Pancreas (tissue), 10 donors: ENCODE results near the gene WDR38. TPM values are rescaled to one million over a fixed set of nuclear protein-coding genes. Genes with fewer than 3 reads are reported as not detected.

ENCODE experiments used
- ATAC-seq, 4 donors: fragments of 200-7000 bp; cut with Tn5 transposase; one replicate each; pipeline versions ENCODE4 v1.8.0 to v1.9.1; 2020; ENCODE audit warnings: mild to moderate bottlenecking in 4 of 4, moderate library complexity in 4 of 4
- DNase-seq, 6 donors: peaks; one replicate each; pipeline ENCODE4 v3.0.0-alpha.2; 2020
- FAIRE-seq: peaks from 2 replicates; lab custom pipeline; 2012; peaks lifted over from hg19 to GRCh38; lab: Jason Lieb, UNC
- H3K27ac ChIP-seq, 4 donors: fragments of 200-600 bp; sonication (generic); 1 replicate in 3 of 4; 2 replicates in 1 of 4; pipeline versions ENCODE4 v1.5.0 to v1.8.0; 2020
- H3K27me3 ChIP-seq, 4 donors: fragments of 200-600 bp; one replicate each; pipeline ENCODE4 v1.8.0; 2021
- H3K36me3 ChIP-seq, 3 donors: fragments of 200-600 bp; sonication (generic) in 1 of 3; one replicate each; pipeline versions ENCODE4 v1.5.0 to v1.8.0; 2020 to 2021
- H3K4me1 ChIP-seq, 3 donors: fragments of 200-600 bp; one replicate each; pipeline ENCODE4 v1.8.0; 2021
- H3K4me3 ChIP-seq, 4 donors: fragments of 200-600 bp; sonication (generic) in 2 of 4; one replicate each; pipeline versions ENCODE4 v1.5.0 to v1.8.0; 2020 to 2021
- H3K9me3 ChIP-seq, 4 donors: fragments of 200-600 bp; one replicate each; pipeline ENCODE4 v1.8.0; 2021
- WGBS, 2 donors: extraction: QIAGEN DNeasy Blood & Tissue Kit; methylation state at CpG; one replicate each; pipeline ENCODE4 v1.1.7; 2013; 5-methylcytosine and 5-hydroxymethylcytosine counted together
- intact Hi-C, 3 donors: fragments of 100-400 bp; cut with DNase I; formaldehyde crosslinking; loops; one replicate each; pipeline versions ENCODE4 v1.11.1 to v1.14.2; 2022
- polyA plus RNA-seq, 2 donors: library from polyadenylated mRNA; stranded (reverse); fragments of 200-250 nt; gene quantifications; one replicate each; pipeline ENCODE4 v1.2.3, GENCODE V29; 2013
- total RNA-seq, 6 donors: library from RNA; stranded (reverse); fragmentation: NEBNext Ultra II Directional in 4 of 6; extraction: Animal tissue kit (Norgen Biotek cat#: 25700) in 4 of 6; gene quantifications; one replicate each; pipeline versions ENCODE4 v1.2.1 to v1.2.4, GENCODE V29; 2021 to 2023
- TF ChIP-seq, protein P1 (sequence below), 4 donors: fragments of 200-600 bp; sonication (generic) in 3 of 4; IDR thresholded peaks; one replicate each; pipeline versions ENCODE4 v1.5.0 to v1.8.0; 2021; ENCODE audit warnings: antibody characterized with exemption in 4 of 4
- donor health status: healthy with polysubstance abuse.
- donor health status: DM: no; HTN: no; CAD: no; lungs with moderate emphysema.
- donor health status: DM: no; HTN: no; CAD: no.
- donor health status: control.
- donor health status: control.
- donor health status: Bipolar disorder and iron deficiency.
- donor health status: DM: yes; HTN: yes; CAD: no.
- donor health status: DM: no; HTN: no; CAD: no.
- donor health status: DM: no; HTN: no; CAD: no.
- donor health status: DM: yes; HTN: yes; CAD: no.

The WDR38 gene
- total and polyA plus RNA-seq, 8 donors: 0.13 TPM; not detected in 7

DNA sequence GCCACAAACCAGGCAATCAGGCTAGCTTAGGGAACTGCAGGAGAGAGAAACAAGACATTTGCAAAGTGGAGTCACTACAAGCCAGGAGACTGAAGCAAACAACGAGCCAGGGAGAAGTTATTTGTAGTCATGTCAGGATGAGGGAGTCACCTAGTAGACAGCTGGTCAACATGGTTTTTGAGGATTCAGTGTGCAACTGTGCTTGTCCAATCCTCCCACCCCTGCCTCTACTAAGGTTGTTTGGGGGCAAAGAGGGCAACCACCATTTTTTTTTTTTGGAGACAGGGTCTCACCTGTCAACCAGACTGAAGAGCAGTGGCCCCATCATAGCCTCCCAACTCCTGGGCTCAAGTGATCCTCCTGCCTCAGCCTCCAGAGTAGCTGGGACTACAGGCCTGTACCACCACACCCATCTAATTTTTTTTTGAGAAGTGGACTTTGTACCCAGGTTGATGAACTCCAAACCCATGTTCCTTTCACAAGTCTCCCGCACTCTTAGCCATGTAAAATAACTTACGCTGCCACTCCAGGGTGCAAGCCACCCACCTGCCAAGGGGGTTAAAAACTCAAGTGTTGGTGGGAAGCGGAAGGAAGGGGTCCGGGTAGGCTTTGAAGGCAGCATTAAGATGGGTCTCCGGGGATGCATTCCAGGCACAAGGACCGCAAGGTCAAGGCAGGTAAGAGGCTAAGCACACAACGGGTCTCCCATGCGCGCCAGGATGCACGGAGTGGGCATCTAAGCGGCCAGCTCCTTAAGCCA lies 7.5 kb downstream of the WDR38 start:
- peaks cover 6 to 37% (median 16%) of the 10 kb centered on the region in 3 donors for H3K36me3 ChIP-seq

DNA sequence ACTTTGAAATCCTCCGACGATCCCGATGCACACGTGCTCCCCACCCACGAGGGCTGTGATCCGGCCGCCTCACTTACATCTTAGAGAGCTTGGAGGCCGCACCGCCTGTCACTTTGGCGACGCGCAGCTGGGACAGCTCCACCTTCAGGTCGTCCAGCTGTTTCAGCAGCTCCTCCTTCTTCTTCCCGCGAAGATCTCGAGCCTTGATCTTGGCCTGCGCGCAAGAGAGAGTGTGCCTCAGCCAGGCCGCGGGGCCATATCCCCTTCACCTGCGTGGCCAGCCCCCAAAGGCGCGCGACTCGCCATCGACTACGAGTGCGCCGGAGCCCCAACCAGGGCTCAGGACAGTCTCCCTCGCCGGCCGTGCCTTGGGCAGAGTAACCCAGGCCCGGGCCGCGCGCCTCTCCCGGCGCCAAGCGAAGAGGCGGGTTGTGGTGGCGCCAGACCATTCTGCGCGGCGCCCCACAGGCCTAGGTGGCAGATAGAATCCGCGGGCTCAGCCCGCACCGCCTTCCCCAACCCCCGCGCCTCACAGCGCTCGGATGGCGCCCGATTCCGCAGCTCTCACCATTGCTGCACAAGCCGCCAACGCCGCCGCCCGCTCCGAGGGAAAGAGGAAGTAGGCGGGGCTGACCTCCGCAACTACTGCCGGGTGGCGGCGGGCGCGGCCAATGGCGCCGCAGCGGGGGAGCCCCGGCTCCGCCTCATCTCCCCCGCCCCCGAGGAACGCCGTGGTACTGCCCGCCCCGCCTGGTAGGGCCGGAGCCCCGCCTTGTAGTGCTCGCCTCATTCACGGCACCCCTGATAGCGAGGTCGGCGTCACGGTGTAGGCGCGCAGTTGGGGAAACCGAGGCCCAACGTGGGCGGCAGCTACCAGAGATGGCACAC lies 8.3 kb downstream of the WDR38 start, which contains the start of the genes ARPC5L and RPL35:
ARPC5L (plus strand) TSS at position 789 of the 888 bp plus-strand sequence. CDS start 7,161 bp downstream, outside the sequence.
RPL35 (minus strand) TSS at position 616 of the 888 bp plus-strand sequence; CDS start at position 571, 45 bp downstream.
- peak within 1 kb of the TSS; percentile 75 to 87 (median 80) for H3K27ac ChIP-seq
- intact Hi-C loops: no loop called here
- H3K4me1 ChIP-seq: peaks cover 0 to 27% (median 23%) of the 10 kb centered on the region in 3 donors
- FAIRE-seq (no peak), ATAC-seq (peak; percentile 94 to 98 (median 96)), DNase-seq (peak; percentile 93 to 97 (median 95))
- TF ChIP-seq, protein P1, sequence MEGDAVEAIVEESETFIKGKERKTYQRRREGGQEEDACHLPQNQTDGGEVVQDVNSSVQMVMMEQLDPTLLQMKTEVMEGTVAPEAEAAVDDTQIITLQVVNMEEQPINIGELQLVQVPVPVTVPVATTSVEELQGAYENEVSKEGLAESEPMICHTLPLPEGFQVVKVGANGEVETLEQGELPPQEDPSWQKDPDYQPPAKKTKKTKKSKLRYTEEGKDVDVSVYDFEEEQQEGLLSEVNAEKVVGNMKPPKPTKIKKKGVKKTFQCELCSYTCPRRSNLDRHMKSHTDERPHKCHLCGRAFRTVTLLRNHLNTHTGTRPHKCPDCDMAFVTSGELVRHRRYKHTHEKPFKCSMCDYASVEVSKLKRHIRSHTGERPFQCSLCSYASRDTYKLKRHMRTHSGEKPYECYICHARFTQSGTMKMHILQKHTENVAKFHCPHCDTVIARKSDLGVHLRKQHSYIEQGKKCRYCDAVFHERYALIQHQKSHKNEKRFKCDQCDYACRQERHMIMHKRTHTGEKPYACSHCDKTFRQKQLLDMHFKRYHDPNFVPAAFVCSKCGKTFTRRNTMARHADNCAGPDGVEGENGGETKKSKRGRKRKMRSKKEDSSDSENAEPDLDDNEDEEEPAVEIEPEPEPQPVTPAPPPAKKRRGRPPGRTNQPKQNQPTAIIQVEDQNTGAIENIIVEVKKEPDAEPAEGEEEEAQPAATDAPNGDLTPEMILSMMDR (IDR thresholded peaks at IDR 0.05): no peak
- peak within 1 kb of the TSS; percentile 50 to 99 (median 82) for H3K4me3 ChIP-seq
- 0 to 1% methylated on average over 79 to 92 of the region's 92 CpGs for WGBS, 2 donors
- H3K9me3 ChIP-seq: no peaks in the 10 kb centered on the region
- no peaks in the 10 kb centered on the region for H3K27me3 ChIP-seq
- H3K36me3 ChIP-seq: peaks cover 6 to 37% (median 16%) of the 10 kb centered on the region in 3 donors

More for the DNA sequence above, 7.5 kb downstream of the WDR38 start:
- DNase-seq: no peak
- TF ChIP-seq, protein P1 (IDR thresholded peaks at IDR 0.05): no peak
- H3K4me1 ChIP-seq: peaks cover 0 to 27% (median 23%) of the 10 kb centered on the region in 3 donors
- no peak for ATAC-seq
- 5 to 6% methylated on average over 12 of the region's 12 CpGs for WGBS, 2 donors
- no peaks in the 10 kb centered on the region for H3K9me3 ChIP-seq
- peak overlapping the region; percentile 50 to 99 (median 82) for H3K4me3 ChIP-seq
- no peak for FAIRE-seq
- intact Hi-C loops: no loop called here
- H3K27me3 ChIP-seq: no peaks in the 10 kb centered on the region
- peak overlapping the region in 1 of 4 donors; percentile 82 for H3K27ac ChIP-seq

DNA sequence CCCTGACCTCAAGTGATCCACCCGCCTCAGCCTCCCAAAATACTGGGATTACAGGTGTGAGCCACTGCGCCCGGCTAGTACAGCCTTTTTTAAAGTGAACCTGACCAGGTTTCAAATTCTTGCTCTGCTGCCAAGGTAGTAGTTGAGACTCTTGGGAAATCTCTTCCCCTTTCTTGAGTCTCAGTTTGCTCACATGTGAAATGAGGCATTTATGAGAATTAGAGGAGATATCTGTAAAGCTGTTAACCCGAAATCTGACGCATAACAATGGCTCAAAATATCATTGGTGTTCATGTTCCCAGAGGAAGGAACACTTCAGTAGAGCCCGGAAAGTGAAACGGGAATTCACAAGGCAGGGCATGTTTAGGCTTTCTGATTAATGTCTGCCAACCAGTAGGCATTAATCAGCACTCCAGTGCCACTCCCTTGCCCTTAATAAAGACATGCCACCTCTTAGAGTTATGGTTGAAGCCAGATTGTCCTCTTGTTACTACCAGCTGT lies 10.2 kb downstream of the WDR38 start:
- Histone ChIP-seq H3K9me3 (no peaks in the 10 kb centered on the region), H3K27me3 (no peaks in the 10 kb centered on the region), H3K4me3 (peak overlapping the region in 1 of 4 donors; percentile 69), H3K36me3 (peaks cover 3 to 20% (median 14%) of the 10 kb centered on the region in 3 donors), H3K4me1 (peaks cover 0 to 33% (median 31%) of the 10 kb centered on the region in 3 donors), H3K27ac (peak overlapping the region in 3 of 4 donors; percentile 79 to 87 (median 82))
- no peak for FAIRE-seq
- peak in 1 of 6 donors; percentile 42 for DNase-seq
- TF ChIP-seq, protein P1 (IDR thresholded peaks at IDR 0.05): no peak
- peak in 2 of 4 donors; percentile 6 to 7 for ATAC-seq
- intact Hi-C loops: no loop called here
- WGBS, 2 donors: 20 to 25% methylated on average over 7 of the region's 7 CpGs

DNA sequence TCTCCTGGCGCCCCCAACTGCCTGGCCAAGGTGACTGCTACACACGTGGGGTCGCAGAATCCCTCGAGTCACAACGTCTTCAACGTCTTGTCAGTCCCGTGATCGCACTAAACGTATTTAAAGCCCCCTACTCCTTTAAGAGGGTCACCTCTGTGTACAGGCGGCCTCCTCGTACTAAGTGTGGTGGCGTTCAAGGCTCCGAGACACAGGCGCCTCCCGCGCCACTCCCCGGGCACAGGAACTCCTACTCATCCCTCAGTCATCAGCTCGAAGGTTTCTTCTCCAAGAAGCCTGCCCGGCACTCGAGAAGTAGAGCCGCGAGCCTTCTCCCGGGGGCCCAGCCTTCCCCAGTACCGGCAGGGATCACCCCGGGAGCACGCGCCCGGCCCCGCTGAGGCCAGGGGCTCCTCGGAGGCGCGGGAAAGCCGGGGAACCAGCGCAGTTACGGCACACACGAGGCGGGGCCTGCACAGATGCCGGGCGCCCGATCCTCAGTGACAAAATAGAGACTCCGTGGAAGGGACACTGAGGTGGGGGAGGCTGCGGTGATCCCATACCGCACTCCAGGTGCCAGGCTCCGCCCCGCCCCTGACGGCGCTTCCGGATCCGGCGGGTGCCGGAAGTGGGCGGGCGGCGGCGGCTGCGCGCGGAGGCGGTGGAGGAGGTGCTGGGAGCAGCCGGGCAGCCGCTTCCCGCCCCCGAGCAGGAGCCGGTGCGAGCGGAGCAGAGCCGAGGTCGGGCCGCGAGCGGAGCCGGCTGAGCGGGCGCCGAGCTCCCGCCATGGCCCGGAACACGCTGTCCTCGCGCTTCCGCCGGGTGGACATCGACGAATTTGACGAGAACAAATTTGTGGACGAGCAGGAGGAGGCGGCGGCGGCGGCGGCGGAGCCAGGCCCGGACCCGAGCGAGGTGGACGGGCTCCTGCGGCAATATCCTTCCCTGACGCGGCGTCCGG lies 15.5 kb downstream of the WDR38 start:
- Histone ChIP-seq H3K27ac (peak overlapping the region; percentile 85 to 90 (median 85)), H3K9me3 (no peaks in the 10 kb centered on the region), H3K4me1 (peaks cover 7 to 27% (median 11%) of the 10 kb centered on the region in 3 donors), H3K36me3 (no peaks in the 10 kb centered on the region), H3K27me3 (no peaks in the 10 kb centered on the region), H3K4me3 (peak overlapping the region; percentile 92 to 99 (median 94))
- TF ChIP-seq, protein P1 (IDR thresholded peaks at IDR 0.05): no peak
- WGBS, 2 donors: 0% methylated on average over 82 to 101 of the region's 101 CpGs
- DNase-seq (peak; percentile 84 to 96 (median 90)), FAIRE-seq (no peak), ATAC-seq (peak; percentile 95 to 96 (median 96))
- intact Hi-C loops: no loop called here
